Activated CD8-positive, alpha-beta memory T cell treated with anti-CD3 and anti-CD28 coated beads, Interleukin-2, amount 50 U/mL, for 24 hours (primary cell): ENCODE results near the gene CCDC122.

ENCODE experiments used
- DNase-seq: peaks from one replicate; pipeline ENCODE4 v3.0.0-alpha.2; 2020; ENCODE audit errors: extremely low read depth

The CCDC122 gene

GRCh38 chr13:43804461-43805070, 75.0 kb downstream of the CCDC122 start:
- no peak for DNase-seq

- no peak for DNase-seq
Observed at GRCh38 chr13:43802511-43802910, 77.0 kb downstream of the CCDC122 start.

GRCh38 chr13:43800828-43801227, 78.7 kb downstream of the CCDC122 start:
- DNase-seq, result no peak

- no peak for DNase-seq
Observed at GRCh38 chr13:43799191-43799590, 80.3 kb downstream of the CCDC122 start.

- DNase-seq, result no peak
Observed at GRCh38 chr13:43797869-43798268, 81.7 kb downstream of the CCDC122 start.

GRCh38 chr13:43797159-43797558, 82.4 kb downstream of the CCDC122 start:
- DNase-seq, result no peak

- no peak for DNase-seq
Observed at GRCh38 chr13:43794416-43794815, 85.1 kb downstream of the CCDC122 start.

GRCh38 chr13:43792076-43792881, 87.3 kb downstream of the CCDC122 start:
- DNase-seq, result no peak

- DNase-seq, result no peak
Observed at GRCh38 chr13:43787997-43788396, 91.5 kb downstream of the CCDC122 start.

GRCh38 chr13:43787518-43787891, 92.0 kb downstream of the CCDC122 start:
- DNase-seq, result no peak

- no peak for DNase-seq
Observed at GRCh38 chr13:43786766-43787517, 92.6 kb downstream of the CCDC122 start, which contains the start of gene ENOX1. ENOX1 (minus strand) TSS chr13:43786972.

GRCh38 chr13:43786472-43786765, 93.1 kb downstream of the CCDC122 start:
- no peak for DNase-seq
